ENCODE results near the gene PEMT. TPM values are rescaled to one million over a fixed set of nuclear protein-coding genes. Genes with fewer than 3 reads are reported as not detected.

Gene PEMT
- total RNA-seq, 4 donors from 2014 or later: 3.2 to 10.2 (median 7.1) TPM

GRCh38 chr17:17523731-17524490, 67.6 kb downstream of the PEMT start:
- 85 to 97% methylated on average over 7 to 19 of the region's 19 CpGs for WGBS, 2 donors (ENCODE audit: low coverage in 1 of 2)
- Histone ChIP-seq H3K36me3 (no peaks in the 10 kb centered on the region), H3K4me3 (no peak overlapping the region), H3K9me3 (no peaks in the 10 kb centered on the region), H3K27ac (no peak overlapping the region), H3K4me1 (peaks cover 3 to 13% (median 7%) of the 10 kb centered on the region in 4 donors), H3K27me3 (no peaks in the 10 kb centered on the region)
- in situ Hi-C loops (cut with MboI; ENCODE audit: low pct_ligation_motif_present in 1 of 4, low pct_unique_long_range_greater_than_20kb in 1 of 4, low sequenced_read_pairs in 3 of 4): no loop called here
- intact Hi-C loops (cut with DNase I; ENCODE audit: low total_unique reads): no loop called here
- TF ChIP-seq EP300 (IDR thresholded peaks at IDR 0.05; ENCODE audit: low read depth): no peak
- DNase-seq: no peak

GRCh38 chr17:17523001-17523730, 68.3 kb downstream of the PEMT start:
- Histone ChIP-seq H3K4me1 (peaks cover 3 to 13% (median 7%) of the 10 kb centered on the region in 4 donors), H3K9me3 (no peaks in the 10 kb centered on the region), H3K36me3 (no peaks in the 10 kb centered on the region), H3K27ac (no peak overlapping the region), H3K4me3 (no peak overlapping the region), H3K27me3 (no peaks in the 10 kb centered on the region)
- WGBS, 2 donors (ENCODE audit: low coverage in 1 of 2): 54 to 75% methylated on average over 3 to 14 of the region's 14 CpGs
- no peak for TF ChIP-seq EP300 (IDR thresholded peaks at IDR 0.05; ENCODE audit: low read depth)
- TF ChIP-seq CTCF (IDR thresholded peaks at IDR 0.05): no peak
- TF ChIP-seq POLR2AphosphoS5 (IDR thresholded peaks at IDR 0.05): no peak
- no peak for TF ChIP-seq POLR2A (IDR thresholded peaks at IDR 0.05)
- in situ Hi-C loops (cut with MboI; ENCODE audit: low pct_ligation_motif_present in 1 of 4, low pct_unique_long_range_greater_than_20kb in 1 of 4, low sequenced_read_pairs in 3 of 4): no loop called here
- DNase-seq: no peak
- intact Hi-C loops (cut with DNase I; ENCODE audit: low total_unique reads): no loop called here

GRCh38 chr17:17520599-17521232, 70.8 kb downstream of the PEMT start:
- no peaks in the 10 kb centered on the region for H3K36me3 ChIP-seq
- H3K27me3 ChIP-seq: no peaks in the 10 kb centered on the region
- intact Hi-C loops (cut with DNase I; ENCODE audit: low total_unique reads): no loop called here
- TF ChIP-seq POLR2AphosphoS5 (IDR thresholded peaks at IDR 0.05) (no peak), CTCF (IDR thresholded peaks at IDR 0.05) (no peak), POLR2A (IDR thresholded peaks at IDR 0.05) (no peak), EP300 (IDR thresholded peaks at IDR 0.05; ENCODE audit: low read depth) (no peak)
- H3K4me3 ChIP-seq: no peak overlapping the region
- H3K9me3 ChIP-seq: no peaks in the 10 kb centered on the region
- no peak overlapping the region for H3K27ac ChIP-seq
- WGBS, 2 donors (ENCODE audit: low coverage in 1 of 2): 87% methylated on average over 21 of the region's 22 CpGs; no CpG with 5 or more reads in 1 of the 2 donors
- in situ Hi-C loops (cut with MboI; ENCODE audit: low pct_ligation_motif_present in 1 of 4, low pct_unique_long_range_greater_than_20kb in 1 of 4, low sequenced_read_pairs in 3 of 4): no loop called here
- no peak for DNase-seq
- H3K4me1 ChIP-seq: peaks cover 0 to 1% (median 0%) of the 10 kb centered on the region in 4 donors

- DNase-seq: no peak
- 96% methylated on average over 6 of the region's 10 CpGs; no CpG with 5 or more reads in 1 of the 2 donors for WGBS, 2 donors (ENCODE audit: low coverage in 1 of 2)
- H3K36me3 ChIP-seq: no peaks in the 10 kb centered on the region
- no peaks in the 10 kb centered on the region for H3K4me1 ChIP-seq
- intact Hi-C loops (cut with DNase I; ENCODE audit: low total_unique reads) (loop anchor here (10.0 kb wide), 1 partner anchor 115 kb away; no protein-coding TSS in a partner anchor), in situ Hi-C loops (cut with MboI; ENCODE audit: low pct_ligation_motif_present in 1 of 4, low pct_unique_long_range_greater_than_20kb in 1 of 4, low sequenced_read_pairs in 3 of 4) (no loop called here)
- no peaks in the 10 kb centered on the region for H3K9me3 ChIP-seq
- H3K4me3 ChIP-seq: no peak overlapping the region
- no peak overlapping the region for H3K27ac ChIP-seq
- TF ChIP-seq EP300 (IDR thresholded peaks at IDR 0.05; ENCODE audit: low read depth) (no peak), POLR2A (IDR thresholded peaks at IDR 0.05) (no peak), CTCF (IDR thresholded peaks at IDR 0.05) (no peak), POLR2AphosphoS5 (IDR thresholded peaks at IDR 0.05) (no peak)
- no peaks in the 10 kb centered on the region for H3K27me3 ChIP-seq
These were observed 71.6 kb downstream of the PEMT start for GRCh38 chr17:17519886-17520285.

Data from transverse colon (tissue), 4 donors.